ENCODE results near the gene TXNDC2. TPM values are rescaled to one million over a fixed set of nuclear protein-coding genes. Genes with fewer than 3 reads are reported as not detected.

TXNDC2 gene
- total and polyA plus RNA-seq, 9 of the 15 experiments (the other 6 are each of a cell fraction or from before 2014, with no cell fraction given), result 1.2 to 4.9 (median 2.3) TPM

DNA sequence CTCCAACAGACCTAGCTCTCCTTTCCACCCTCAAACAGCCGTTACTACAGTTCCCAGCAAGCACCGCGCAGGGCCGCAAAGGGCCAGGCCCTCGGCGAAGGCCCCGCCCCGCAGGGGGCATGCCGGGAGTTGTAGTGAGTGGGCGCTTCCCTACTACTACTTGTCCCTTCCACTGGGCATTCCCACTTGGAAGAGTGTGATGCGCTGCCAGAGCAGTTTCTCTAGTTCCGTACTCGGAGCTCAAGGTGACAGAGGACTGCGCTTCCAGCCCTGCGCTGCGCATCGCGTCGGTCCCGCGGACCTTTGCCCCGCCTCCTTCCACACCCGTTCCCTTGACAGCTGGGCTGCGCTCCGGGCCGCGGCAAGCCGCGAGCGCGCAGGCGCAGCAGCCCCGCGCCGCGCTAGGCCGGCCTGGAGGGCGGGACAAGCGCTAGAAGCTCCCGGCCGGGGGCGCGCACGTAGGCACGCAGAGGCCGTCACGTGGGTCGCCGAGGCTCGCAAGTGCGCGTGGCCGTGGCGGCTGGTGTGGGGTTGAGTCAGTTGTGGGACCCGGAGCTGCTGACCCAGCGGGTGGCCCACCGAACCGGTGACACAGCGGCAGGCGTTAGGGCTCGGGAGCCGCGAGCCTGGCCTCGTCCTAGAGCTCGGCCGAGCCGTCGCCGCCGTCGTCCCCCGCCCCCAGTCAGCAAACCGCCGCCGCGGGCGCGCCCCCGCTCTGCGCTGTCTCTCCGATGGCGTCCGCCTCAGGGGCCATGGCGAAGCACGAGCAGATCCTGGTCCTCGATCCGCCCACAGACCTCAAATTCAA is 28.0 kb downstream of the TXNDC2 start, which contains the start of gene VAPA (continued):
- TF ChIP-seq, protein P1, sequence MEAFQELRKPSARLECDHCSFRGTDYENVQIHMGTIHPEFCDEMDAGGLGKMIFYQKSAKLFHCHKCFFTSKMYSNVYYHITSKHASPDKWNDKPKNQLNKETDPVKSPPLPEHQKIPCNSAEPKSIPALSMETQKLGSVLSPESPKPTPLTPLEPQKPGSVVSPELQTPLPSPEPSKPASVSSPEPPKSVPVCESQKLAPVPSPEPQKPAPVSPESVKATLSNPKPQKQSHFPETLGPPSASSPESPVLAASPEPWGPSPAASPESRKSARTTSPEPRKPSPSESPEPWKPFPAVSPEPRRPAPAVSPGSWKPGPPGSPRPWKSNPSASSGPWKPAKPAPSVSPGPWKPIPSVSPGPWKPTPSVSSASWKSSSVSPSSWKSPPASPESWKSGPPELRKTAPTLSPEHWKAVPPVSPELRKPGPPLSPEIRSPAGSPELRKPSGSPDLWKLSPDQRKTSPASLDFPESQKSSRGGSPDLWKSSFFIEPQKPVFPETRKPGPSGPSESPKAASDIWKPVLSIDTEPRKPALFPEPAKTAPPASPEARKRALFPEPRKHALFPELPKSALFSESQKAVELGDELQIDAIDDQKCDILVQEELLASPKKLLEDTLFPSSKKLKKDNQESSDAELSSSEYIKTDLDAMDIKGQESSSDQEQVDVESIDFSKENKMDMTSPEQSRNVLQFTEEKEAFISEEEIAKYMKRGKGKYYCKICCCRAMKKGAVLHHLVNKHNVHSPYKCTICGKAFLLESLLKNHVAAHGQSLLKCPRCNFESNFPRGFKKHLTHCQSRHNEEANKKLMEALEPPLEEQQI (IDR thresholded peaks at IDR 0.05), result no peak
- no peak for TF ChIP-seq ARID1B (IDR thresholded peaks at IDR 0.05)
- no peak for TF ChIP-seq CC2D1A (IDR thresholded peaks at IDR 0.05)
- TF ChIP-seq MECOM (CRISPR knock-in tag; IDR thresholded peaks at IDR 0.05), result no peak
- TF ChIP-seq, protein P2, sequence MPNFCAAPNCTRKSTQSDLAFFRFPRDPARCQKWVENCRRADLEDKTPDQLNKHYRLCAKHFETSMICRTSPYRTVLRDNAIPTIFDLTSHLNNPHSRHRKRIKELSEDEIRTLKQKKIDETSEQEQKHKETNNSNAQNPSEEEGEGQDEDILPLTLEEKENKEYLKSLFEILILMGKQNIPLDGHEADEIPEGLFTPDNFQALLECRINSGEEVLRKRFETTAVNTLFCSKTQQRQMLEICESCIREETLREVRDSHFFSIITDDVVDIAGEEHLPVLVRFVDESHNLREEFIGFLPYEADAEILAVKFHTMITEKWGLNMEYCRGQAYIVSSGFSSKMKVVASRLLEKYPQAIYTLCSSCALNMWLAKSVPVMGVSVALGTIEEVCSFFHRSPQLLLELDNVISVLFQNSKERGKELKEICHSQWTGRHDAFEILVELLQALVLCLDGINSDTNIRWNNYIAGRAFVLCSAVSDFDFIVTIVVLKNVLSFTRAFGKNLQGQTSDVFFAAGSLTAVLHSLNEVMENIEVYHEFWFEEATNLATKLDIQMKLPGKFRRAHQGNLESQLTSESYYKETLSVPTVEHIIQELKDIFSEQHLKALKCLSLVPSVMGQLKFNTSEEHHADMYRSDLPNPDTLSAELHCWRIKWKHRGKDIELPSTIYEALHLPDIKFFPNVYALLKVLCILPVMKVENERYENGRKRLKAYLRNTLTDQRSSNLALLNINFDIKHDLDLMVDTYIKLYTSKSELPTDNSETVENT (CRISPR knock-in tag; IDR thresholded peaks at IDR 0.05), result peak; percentile 95
- TF ChIP-seq, protein P3, sequence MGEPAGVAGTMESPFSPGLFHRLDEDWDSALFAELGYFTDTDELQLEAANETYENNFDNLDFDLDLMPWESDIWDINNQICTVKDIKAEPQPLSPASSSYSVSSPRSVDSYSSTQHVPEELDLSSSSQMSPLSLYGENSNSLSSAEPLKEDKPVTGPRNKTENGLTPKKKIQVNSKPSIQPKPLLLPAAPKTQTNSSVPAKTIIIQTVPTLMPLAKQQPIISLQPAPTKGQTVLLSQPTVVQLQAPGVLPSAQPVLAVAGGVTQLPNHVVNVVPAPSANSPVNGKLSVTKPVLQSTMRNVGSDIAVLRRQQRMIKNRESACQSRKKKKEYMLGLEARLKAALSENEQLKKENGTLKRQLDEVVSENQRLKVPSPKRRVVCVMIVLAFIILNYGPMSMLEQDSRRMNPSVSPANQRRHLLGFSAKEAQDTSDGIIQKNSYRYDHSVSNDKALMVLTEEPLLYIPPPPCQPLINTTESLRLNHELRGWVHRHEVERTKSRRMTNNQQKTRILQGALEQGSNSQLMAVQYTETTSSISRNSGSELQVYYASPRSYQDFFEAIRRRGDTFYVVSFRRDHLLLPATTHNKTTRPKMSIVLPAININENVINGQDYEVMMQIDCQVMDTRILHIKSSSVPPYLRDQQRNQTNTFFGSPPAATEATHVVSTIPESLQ (CRISPR knock-in tag; IDR thresholded peaks at IDR 0.05), result peak; percentile 33
- peak; percentile 43 for TF ChIP-seq TEAD4 (IDR thresholded peaks at IDR 0.05; ENCODE audit: low read length)
- no peak for TF ChIP-seq TEAD4 (CRISPR knock-in tag; IDR thresholded peaks at IDR 0.05; ENCODE audit: borderline replicate concordance)
- TF ChIP-seq, protein P4, sequence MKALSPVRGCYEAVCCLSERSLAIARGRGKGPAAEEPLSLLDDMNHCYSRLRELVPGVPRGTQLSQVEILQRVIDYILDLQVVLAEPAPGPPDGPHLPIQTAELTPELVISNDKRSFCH (CRISPR knock-in tag; IDR thresholded peaks at IDR 0.05), result no peak
- TF ChIP-seq, protein P4 (tag; IDR thresholded peaks at IDR 0.05), result peak; percentile 79; the same call in 1 of the 2 replicates
- TF ChIP-seq, protein P5, sequence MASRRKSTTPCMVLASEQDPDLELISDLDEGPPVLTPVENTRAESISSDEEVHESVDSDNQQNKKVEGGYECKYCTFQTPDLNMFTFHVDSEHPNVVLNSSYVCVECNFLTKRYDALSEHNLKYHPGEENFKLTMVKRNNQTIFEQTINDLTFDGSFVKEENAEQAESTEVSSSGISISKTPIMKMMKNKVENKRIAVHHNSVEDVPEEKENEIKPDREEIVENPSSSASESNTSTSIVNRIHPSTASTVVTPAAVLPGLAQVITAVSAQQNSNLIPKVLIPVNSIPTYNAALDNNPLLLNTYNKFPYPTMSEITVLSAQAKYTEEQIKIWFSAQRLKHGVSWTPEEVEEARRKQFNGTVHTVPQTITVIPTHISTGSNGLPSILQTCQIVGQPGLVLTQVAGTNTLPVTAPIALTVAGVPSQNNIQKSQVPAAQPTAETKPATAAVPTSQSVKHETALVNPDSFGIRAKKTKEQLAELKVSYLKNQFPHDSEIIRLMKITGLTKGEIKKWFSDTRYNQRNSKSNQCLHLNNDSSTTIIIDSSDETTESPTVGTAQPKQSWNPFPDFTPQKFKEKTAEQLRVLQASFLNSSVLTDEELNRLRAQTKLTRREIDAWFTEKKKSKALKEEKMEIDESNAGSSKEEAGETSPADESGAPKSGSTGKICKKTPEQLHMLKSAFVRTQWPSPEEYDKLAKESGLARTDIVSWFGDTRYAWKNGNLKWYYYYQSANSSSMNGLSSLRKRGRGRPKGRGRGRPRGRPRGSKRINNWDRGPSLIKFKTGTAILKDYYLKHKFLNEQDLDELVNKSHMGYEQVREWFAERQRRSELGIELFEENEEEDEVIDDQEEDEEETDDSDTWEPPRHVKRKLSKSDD (conservative IDR thresholded peaks at IDR 0.05; ENCODE audit: low read length), result no peak
- TF ChIP-seq GATA2 (CRISPR knock-in tag; IDR thresholded peaks at IDR 0.05), result no peak

Measured in K562 (cell line).